Measurements from ENCODE around the gene NRBP1.

NRBP1 gene

DNA sequence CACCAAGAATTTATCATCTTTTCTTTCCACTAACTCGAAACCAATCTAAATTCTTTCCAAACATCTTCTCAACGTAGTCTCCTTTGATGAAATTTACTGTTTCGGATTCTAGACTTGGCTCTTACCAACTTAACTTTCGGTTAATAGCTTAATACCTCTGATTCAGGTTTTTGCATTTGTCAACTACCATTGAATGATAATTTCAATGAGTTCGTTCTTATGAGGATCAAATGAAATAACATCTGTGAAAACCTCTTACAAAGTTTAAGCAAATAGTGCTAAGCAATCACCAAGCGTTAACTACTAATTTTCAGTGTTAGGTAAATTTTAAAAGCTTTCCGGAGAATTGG, 593 bp upstream of the NRBP1 start:
- no peaks in the 10 kb centered on the region for H3K9me3 ChIP-seq (ENCODE audit: control insufficient read depth, low read depth, low read length)
- peak overlapping the region; percentile 83 for H3K9ac ChIP-seq (ENCODE audit: low read length)
- H3K27me3 ChIP-seq (ENCODE audit: control insufficient read depth, insufficient read depth, low read length): peaks cover 5% of the 10 kb centered on the region
- H3K4me1 ChIP-seq (ENCODE audit: control insufficient read depth, low read depth, low read length): peaks cover 14% of the 10 kb centered on the region
- no peaks in the 10 kb centered on the region for H3K36me3 ChIP-seq (ENCODE audit: control insufficient read depth, low read depth, low read length)
- peak overlapping the region; percentile 68 for H3K4me3 ChIP-seq (ENCODE audit: low read length)
- no peak overlapping the region for H3K27ac ChIP-seq (ENCODE audit: low read length)

- H3K4me1 ChIP-seq (ENCODE audit: control insufficient read depth, low read depth, low read length): peaks cover 14% of the 10 kb centered on the region
- peaks cover 5% of the 10 kb centered on the region for H3K27me3 ChIP-seq (ENCODE audit: control insufficient read depth, insufficient read depth, low read length)
- peak overlapping the region; percentile 47 for H3K27ac ChIP-seq (ENCODE audit: low read length)
- H3K4me3 ChIP-seq (ENCODE audit: low read length): peak overlapping the region; percentile 73
- H3K36me3 ChIP-seq (ENCODE audit: control insufficient read depth, low read depth, low read length): peaks cover 10% of the 10 kb centered on the region
- H3K9me3 ChIP-seq (ENCODE audit: control insufficient read depth, low read depth, low read length): no peaks in the 10 kb centered on the region
- peak overlapping the region; percentile 83 for H3K9ac ChIP-seq (ENCODE audit: low read length)
These were observed 629 bp downstream of the NRBP1 start for GRCh38 chr2:27428978-27429541.

GRCh38 chr2:27431395-27431794, 3.0 kb downstream of the NRBP1 start:
- H3K4me1 ChIP-seq (ENCODE audit: control insufficient read depth, low read depth, low read length): peaks cover 14% of the 10 kb centered on the region
- H3K27me3 ChIP-seq (ENCODE audit: control insufficient read depth, insufficient read depth, low read length): peaks cover 5% of the 10 kb centered on the region
- H3K9ac ChIP-seq (ENCODE audit: low read length): no peak overlapping the region
- no peaks in the 10 kb centered on the region for H3K9me3 ChIP-seq (ENCODE audit: control insufficient read depth, low read depth, low read length)
- H3K4me3 ChIP-seq (ENCODE audit: low read length): no peak overlapping the region
- H3K27ac ChIP-seq (ENCODE audit: low read length): no peak overlapping the region
- peaks cover 32% of the 10 kb centered on the region for H3K36me3 ChIP-seq (ENCODE audit: control insufficient read depth, low read depth, low read length)

GRCh38 chr2:27435628-27436027, 7.2 kb downstream of the NRBP1 start:
- Histone ChIP-seq H3K4me1 (ENCODE audit: control insufficient read depth, low read depth, low read length) (no peaks in the 10 kb centered on the region), H3K4me3 (ENCODE audit: low read length) (no peak overlapping the region), H3K9ac (ENCODE audit: low read length) (no peak overlapping the region), H3K9me3 (ENCODE audit: control insufficient read depth, low read depth, low read length) (no peaks in the 10 kb centered on the region), H3K27ac (ENCODE audit: low read length) (no peak overlapping the region), H3K27me3 (ENCODE audit: control insufficient read depth, insufficient read depth, low read length) (no peaks in the 10 kb centered on the region), H3K36me3 (ENCODE audit: control insufficient read depth, low read depth, low read length) (peaks cover 60% of the 10 kb centered on the region)

DNA sequence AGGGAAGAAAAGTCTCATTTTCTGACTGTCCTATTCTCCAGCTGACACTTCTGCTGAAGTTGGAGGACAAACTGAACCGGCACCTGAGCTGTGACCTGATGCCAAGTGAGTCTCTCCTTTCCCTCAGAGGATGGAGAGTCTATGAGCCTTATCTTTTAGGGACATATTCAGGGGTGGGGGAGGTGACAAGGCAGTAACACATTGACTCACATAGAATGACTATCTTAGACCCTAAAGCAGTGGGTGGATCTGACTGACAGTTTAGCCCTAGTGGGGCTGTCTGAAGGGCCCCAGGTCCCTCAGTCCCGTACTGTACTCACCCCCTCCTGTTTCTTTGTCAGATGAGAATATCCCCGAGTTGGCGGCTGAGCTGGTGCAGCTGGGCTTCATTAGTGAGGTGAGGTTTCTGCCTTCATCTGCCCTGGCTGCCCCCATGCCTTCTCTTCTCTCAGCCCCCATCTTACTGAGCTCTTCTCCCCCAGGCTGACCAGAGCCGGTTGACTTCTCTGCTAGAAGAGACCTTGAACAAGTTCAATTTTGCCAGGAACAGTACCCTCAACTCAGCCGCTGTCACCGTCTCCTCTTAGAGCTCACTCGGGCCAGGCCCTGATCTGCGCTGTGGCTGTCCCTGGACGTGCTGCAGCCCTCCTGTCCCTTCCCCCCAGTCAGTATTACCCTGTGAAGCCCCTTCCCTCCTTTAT, 12.9 kb downstream of the NRBP1 start:
- Histone ChIP-seq H3K27me3 (ENCODE audit: control insufficient read depth, insufficient read depth, low read length) (no peaks in the 10 kb centered on the region), H3K4me3 (ENCODE audit: low read length) (no peak overlapping the region), H3K9ac (ENCODE audit: low read length) (no peak overlapping the region), H3K9me3 (ENCODE audit: control insufficient read depth, low read depth, low read length) (no peaks in the 10 kb centered on the region), H3K36me3 (ENCODE audit: control insufficient read depth, low read depth, low read length) (peaks cover 37% of the 10 kb centered on the region), H3K4me1 (ENCODE audit: control insufficient read depth, low read depth, low read length) (peaks cover 3% of the 10 kb centered on the region), H3K27ac (ENCODE audit: low read length) (no peak overlapping the region)

DNA sequence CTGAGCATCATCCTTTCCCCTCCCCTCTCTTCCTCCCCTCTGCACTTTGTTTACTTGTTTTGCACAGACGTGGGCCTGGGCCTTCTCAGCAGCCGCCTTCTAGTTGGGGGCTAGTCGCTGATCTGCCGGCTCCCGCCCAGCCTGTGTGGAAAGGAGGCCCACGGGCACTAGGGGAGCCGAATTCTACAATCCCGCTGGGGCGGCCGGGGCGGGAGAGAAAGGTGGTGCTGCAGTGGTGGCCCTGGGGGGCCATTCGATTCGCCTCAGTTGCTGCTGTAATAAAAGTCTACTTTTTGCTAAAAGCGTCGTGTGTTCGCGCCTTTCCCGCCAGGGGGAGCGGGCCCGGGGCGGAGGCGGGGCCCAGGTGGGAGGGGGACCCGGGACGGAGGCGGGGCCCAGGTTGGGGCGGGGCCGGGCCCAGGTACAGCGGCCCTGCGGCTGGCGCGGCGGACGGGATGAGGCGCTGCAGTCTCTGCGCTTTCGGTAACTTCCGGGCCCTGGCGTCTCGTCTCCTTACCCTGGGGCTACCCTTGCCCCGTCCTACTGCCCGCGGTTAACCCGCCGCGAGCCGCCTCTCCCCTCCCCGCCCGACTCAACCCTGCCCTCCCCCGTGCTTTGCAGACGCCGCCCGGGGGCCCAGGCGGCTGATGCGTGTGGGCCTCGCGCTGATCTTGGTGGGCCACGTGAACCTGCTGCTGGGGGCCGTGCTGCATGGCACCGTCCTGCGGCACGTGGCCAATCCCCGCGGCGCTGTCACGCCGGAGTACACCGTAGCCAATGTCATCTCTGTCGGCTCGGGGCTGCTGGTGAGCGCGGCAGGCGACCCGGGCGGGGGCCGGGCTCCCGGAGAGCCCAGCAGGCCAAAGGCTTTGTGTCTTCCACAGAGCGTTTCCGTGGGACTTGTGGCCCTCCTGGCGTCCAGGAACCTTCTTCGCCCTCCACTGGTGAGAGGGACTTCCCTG, 13.8 kb downstream of the NRBP1 start, which contains the start of gene KRTCAP3:
TSS of gene KRTCAP3 (plus strand) at position 424 of the 962 bp plus-strand sequence. CDS start at position 456, 32 bp downstream.
- no peaks in the 10 kb centered on the region for H3K27me3 ChIP-seq (ENCODE audit: control insufficient read depth, insufficient read depth, low read length)
- peaks cover 28% of the 10 kb centered on the region for H3K36me3 ChIP-seq (ENCODE audit: control insufficient read depth, low read depth, low read length)
- no peaks in the 10 kb centered on the region for H3K9me3 ChIP-seq (ENCODE audit: control insufficient read depth, low read depth, low read length)
- H3K4me1 ChIP-seq (ENCODE audit: control insufficient read depth, low read depth, low read length): peaks cover 3% of the 10 kb centered on the region
- H3K27ac ChIP-seq (ENCODE audit: low read length): no peak within 1 kb of the TSS
- H3K9ac ChIP-seq (ENCODE audit: low read length): peak within 1 kb of the TSS; percentile 73
- peak within 1 kb of the TSS; percentile 63 for H3K4me3 ChIP-seq (ENCODE audit: low read length)

GRCh38 chr2:27442920-27443282, 14.5 kb downstream of the NRBP1 start:
- H3K9ac ChIP-seq (ENCODE audit: low read length): peak overlapping the region; percentile 73
- peak overlapping the region; percentile 63 for H3K4me3 ChIP-seq (ENCODE audit: low read length)

DNA sequence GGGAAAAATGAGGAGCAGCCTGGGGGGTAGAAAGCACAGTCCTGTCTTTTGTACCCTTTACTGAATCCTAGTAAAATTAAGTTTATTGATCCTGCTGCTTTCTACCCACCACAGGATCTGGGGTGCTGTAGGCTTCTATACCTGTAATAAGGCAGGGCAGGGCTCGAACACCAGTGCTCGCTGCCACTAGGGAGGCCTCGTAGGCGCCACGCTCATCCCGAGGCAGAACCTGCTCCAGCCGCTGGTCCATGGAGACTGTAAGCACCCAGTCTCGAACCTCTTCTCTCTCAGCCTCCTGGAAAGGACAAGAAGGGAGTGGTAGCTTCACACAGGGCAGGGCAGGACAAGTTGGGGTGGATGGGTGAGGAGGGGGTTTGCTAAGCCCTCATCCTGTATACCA, 16.7 kb downstream of the NRBP1 start:
- Histone ChIP-seq H3K27ac (ENCODE audit: low read length) (no peak overlapping the region), H3K9me3 (ENCODE audit: control insufficient read depth, low read depth, low read length) (no peaks in the 10 kb centered on the region), H3K36me3 (ENCODE audit: control insufficient read depth, low read depth, low read length) (peaks cover 17% of the 10 kb centered on the region), H3K4me1 (ENCODE audit: control insufficient read depth, low read depth, low read length) (peaks cover 3% of the 10 kb centered on the region), H3K4me3 (ENCODE audit: low read length) (no peak overlapping the region), H3K27me3 (ENCODE audit: control insufficient read depth, insufficient read depth, low read length) (no peaks in the 10 kb centered on the region), H3K9ac (ENCODE audit: low read length) (no peak overlapping the region)

More at GRCh38 chr2:27442920-27443282, 14.5 kb downstream of the NRBP1 start:
- H3K27me3 ChIP-seq (ENCODE audit: control insufficient read depth, insufficient read depth, low read length): no peaks in the 10 kb centered on the region
- peaks cover 26% of the 10 kb centered on the region for H3K36me3 ChIP-seq (ENCODE audit: control insufficient read depth, low read depth, low read length)
- H3K4me1 ChIP-seq (ENCODE audit: control insufficient read depth, low read depth, low read length): peaks cover 3% of the 10 kb centered on the region
- no peaks in the 10 kb centered on the region for H3K9me3 ChIP-seq (ENCODE audit: control insufficient read depth, low read depth, low read length)
- no peak overlapping the region for H3K27ac ChIP-seq (ENCODE audit: low read length)

DNA sequence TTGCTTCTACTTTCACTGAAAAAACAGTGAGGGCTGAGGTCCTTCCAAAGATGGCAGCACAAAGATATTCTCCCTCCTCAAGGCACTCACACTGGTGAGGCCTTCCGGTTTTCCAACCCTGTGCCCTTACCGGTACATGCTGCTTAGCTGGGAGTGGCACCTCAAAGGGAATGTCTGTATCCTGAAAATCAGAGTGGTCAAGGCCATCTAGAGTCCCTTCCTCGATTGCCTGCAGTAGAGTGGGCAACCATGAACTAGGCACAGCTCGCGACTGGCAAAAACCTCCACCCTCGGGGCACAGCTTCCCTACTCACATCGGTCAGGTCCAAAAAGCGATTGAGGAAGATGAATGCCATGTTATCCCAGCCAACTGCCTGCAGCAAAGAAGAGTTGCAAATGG, 17.2 kb downstream of the NRBP1 start:
- H3K27me3 ChIP-seq (ENCODE audit: control insufficient read depth, insufficient read depth, low read length): no peaks in the 10 kb centered on the region
- no peak overlapping the region for H3K4me3 ChIP-seq (ENCODE audit: low read length)
- no peaks in the 10 kb centered on the region for H3K9me3 ChIP-seq (ENCODE audit: control insufficient read depth, low read depth, low read length)
- peaks cover 13% of the 10 kb centered on the region for H3K36me3 ChIP-seq (ENCODE audit: control insufficient read depth, low read depth, low read length)
- peaks cover 3% of the 10 kb centered on the region for H3K4me1 ChIP-seq (ENCODE audit: control insufficient read depth, low read depth, low read length)
- no peak overlapping the region for H3K9ac ChIP-seq (ENCODE audit: low read length)
- no peak overlapping the region for H3K27ac ChIP-seq (ENCODE audit: low read length)

DNA sequence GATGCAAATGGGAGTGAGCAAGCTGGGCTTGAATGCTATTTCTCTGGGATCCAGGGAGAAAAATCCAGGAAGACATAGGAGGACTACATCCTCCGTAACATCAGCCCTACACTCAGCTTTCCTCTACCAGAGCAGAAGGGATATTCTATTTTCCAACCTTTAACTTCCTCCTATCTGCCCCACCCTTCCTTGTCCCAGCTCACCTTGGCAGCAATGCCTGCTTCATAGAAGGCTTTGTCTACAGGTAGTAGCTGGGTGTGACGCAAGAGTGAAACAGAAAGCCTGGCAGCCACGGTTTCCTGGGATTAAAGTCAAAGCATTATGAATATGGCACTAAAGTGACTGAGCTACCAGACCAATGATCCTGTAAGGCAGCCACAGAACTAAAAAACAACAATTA, 17.6 kb downstream of the NRBP1 start:
- Histone ChIP-seq H3K27me3 (ENCODE audit: control insufficient read depth, insufficient read depth, low read length) (no peaks in the 10 kb centered on the region), H3K27ac (ENCODE audit: low read length) (no peak overlapping the region), H3K4me1 (ENCODE audit: control insufficient read depth, low read depth, low read length) (peaks cover 3% of the 10 kb centered on the region), H3K36me3 (ENCODE audit: control insufficient read depth, low read depth, low read length) (peaks cover 8% of the 10 kb centered on the region), H3K9me3 (ENCODE audit: control insufficient read depth, low read depth, low read length) (no peaks in the 10 kb centered on the region), H3K4me3 (ENCODE audit: low read length) (no peak overlapping the region), H3K9ac (ENCODE audit: low read length) (no peak overlapping the region)

GRCh38 chr2:27448381-27448780, 19.9 kb downstream of the NRBP1 start:
- no peaks in the 10 kb centered on the region for H3K27me3 ChIP-seq (ENCODE audit: control insufficient read depth, insufficient read depth, low read length)
- peaks cover 7% of the 10 kb centered on the region for H3K36me3 ChIP-seq (ENCODE audit: control insufficient read depth, low read depth, low read length)

More at GRCh38 chr2:27448381-27448780, 19.9 kb downstream of the NRBP1 start:
- Histone ChIP-seq H3K27ac (ENCODE audit: low read length) (no peak overlapping the region), H3K9me3 (ENCODE audit: control insufficient read depth, low read depth, low read length) (no peaks in the 10 kb centered on the region), H3K4me1 (ENCODE audit: control insufficient read depth, low read depth, low read length) (no peaks in the 10 kb centered on the region), H3K9ac (ENCODE audit: low read length) (no peak overlapping the region), H3K4me3 (ENCODE audit: low read length) (no peak overlapping the region)
